Suprapubic skin (tissue), 4 donors: ENCODE measurements around the gene TPPP2.

Experiments used
- POLR2A ChIP-seq, 2 donors: fragments of 450-650 bp; IDR thresholded peaks; one replicate each; pipeline ENCODE4 v1.6.1; 2017; ENCODE audit warnings: antibody characterized with exemption in 2 of 2, mild to moderate bottlenecking in 2 of 2, moderate library complexity in 2 of 2
- POLR2AphosphoS5 ChIP-seq, 3 donors: sonication (generic); formaldehyde crosslinking; IDR thresholded peaks; one replicate each; pipeline ENCODE4 v1.6.1; 2017; ENCODE audit warnings: antibody characterized with exemption in 3 of 3
- TF ChIP-seq, protein P1 (sequence below), 2 donors: fragments of 200-600 bp in 1 of 2; fragments of 450-650 bp in 1 of 2; sonication (generic) in 1 of 2; IDR thresholded peaks; one replicate each; pipeline ENCODE4 v1.5.1; 2016 to 2019; ENCODE audit warnings: antibody characterized with exemption in 2 of 2, mild to moderate bottlenecking in 1 of 2, moderate library complexity in 1 of 2

GRCh38 chr14:21025371-21026273 lies 4.4 kb upstream of the TPPP2 start:
- TF ChIP-seq POLR2AphosphoS5 (IDR thresholded peaks at IDR 0.05) = no peak
- no peak for TF ChIP-seq POLR2A (IDR thresholded peaks at IDR 0.05)
- TF ChIP-seq, protein P1, sequence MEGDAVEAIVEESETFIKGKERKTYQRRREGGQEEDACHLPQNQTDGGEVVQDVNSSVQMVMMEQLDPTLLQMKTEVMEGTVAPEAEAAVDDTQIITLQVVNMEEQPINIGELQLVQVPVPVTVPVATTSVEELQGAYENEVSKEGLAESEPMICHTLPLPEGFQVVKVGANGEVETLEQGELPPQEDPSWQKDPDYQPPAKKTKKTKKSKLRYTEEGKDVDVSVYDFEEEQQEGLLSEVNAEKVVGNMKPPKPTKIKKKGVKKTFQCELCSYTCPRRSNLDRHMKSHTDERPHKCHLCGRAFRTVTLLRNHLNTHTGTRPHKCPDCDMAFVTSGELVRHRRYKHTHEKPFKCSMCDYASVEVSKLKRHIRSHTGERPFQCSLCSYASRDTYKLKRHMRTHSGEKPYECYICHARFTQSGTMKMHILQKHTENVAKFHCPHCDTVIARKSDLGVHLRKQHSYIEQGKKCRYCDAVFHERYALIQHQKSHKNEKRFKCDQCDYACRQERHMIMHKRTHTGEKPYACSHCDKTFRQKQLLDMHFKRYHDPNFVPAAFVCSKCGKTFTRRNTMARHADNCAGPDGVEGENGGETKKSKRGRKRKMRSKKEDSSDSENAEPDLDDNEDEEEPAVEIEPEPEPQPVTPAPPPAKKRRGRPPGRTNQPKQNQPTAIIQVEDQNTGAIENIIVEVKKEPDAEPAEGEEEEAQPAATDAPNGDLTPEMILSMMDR (IDR thresholded peaks at IDR 0.05) = no peak
